GM18520 (cell line): ENCODE measurements around the gene MRPL27.

Experiments
- ATAC-seq: cut with Tn5 transposase; IDR thresholded peaks from one replicate; pipeline ENCODE4 v1.9.1; 2021; ENCODE audit not compliant: unreplicated experiment

MRPL27 gene

GRCh38 chr17:50388728-50389127 lies 15.7 kb upstream of the MRPL27 start:
- no peak for ATAC-seq

GRCh38 chr17:50386510-50386909 lies 13.5 kb upstream of the MRPL27 start:
- ATAC-seq: no peak

DNA sequence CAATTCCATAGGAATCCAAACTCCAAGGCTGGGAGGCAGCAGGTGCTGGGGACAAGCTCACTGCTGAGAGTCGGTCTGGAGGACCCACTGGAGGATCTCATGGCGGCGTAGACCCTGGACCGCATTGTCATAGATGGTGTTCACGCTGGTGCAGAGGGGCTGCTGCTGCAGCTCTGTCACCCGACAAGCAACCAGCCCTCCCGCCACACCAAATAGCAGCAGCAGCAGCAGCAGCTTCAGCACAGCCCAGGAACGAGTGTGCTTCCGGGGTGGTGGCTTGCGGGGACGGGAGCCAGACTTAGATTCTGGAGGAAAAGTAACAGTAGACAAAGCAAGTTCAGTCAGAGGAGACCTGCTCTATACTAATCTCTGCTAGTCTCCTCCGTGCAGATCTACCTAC lies 9.9 kb upstream of the MRPL27 start:
- ATAC-seq: no peak

GRCh38 chr17:50381920-50382319 lies 8.9 kb upstream of the MRPL27 start:
- no peak for ATAC-seq

DNA sequence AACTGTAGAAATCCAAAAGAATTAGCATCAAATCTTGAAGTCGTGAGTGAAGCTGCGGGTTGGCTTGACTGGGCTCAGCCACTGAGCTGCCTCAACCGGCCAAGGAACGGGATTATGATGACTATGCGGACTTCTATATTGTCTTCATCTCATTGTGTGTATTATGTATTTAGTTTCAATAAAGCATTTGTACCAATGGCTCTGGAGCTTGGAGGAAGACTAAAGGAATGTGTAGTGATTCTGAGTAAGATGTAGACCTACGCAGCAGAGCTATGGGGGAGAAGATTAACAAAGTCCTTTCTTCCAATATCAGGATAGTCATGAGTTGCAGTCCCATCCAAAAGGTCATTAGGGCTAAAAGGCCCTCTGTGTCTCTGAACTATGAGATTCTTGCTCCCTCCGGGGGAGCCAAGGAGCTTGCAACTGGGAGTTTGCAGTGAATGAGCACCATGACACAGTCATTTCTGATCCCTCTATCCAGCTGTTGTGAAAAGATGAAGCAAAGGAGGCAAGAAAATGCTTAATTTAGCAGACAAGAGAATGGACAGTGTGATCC lies 8.4 kb upstream of the MRPL27 start:
- no peak for ATAC-seq

GRCh38 chr17:50380369-50381259 lies 7.6 kb upstream of the MRPL27 start:
- ATAC-seq: no peak

GRCh38 chr17:50379351-50380132 lies 6.6 kb upstream of the MRPL27 start:
- no peak for ATAC-seq

DNA sequence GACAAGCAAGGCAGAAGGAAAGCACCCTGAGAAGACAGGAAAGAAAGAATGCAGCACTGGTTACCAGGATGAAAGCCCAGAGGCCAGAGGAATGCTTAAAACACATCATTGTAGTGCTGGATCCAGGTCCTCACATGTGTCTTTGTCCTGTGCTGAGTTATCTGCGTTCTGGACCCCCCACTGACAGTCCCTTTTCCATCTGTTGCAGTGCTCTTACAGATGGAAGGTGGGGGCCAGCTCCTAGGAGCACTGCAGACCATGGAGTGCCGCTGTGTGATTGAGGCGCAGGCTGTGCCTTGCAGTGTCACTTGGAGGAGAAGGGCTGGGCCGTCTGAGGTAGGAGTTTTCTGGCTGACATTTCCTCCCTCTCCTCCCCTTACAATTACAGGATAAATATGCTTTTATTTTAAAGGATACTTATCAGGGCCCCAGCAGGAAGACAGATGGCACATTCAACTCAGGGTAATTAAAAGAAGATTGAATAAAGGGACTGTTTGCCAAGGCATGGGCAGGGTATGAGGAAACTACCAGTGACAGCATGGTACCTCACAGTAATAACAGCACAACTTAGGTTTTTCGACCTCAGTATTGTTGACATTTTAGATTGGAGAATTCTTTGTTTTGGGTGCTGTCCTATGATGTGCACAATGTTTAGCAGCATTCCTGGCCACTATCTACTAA lies 3.0 kb upstream of the MRPL27 start:
- ATAC-seq: no peak

GRCh38 chr17:50373705-50374104 lies 721 bp upstream of the MRPL27 start:
- ATAC-seq: no peak

- ATAC-seq: no peak
Observed at GRCh38 chr17:50372222-50372757, 694 bp downstream of the MRPL27 start.

DNA sequence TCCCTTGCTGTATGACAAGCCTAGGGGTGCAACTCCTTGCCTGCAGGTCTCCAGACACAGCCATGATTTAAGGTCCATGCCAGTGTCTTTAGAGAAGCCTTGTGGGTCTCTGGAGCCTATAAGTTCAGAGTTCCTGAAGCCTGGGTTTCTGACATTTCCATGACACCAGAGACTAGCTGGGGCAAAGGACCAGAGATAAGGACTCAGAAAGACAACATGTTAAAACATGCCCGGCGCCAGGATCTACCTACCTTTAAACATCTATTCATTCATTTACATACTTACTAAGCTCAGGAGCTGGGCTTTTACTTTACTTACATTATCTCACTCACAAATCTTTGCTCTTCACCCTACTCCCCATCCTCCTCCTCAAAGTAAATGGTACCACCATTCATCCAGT lies 1.5 kb downstream of the MRPL27 start:
- no peak for ATAC-seq

- ATAC-seq: no peak
Observed at GRCh38 chr17:50370052-50370451, 2.9 kb downstream of the MRPL27 start.

- no peak for ATAC-seq
Observed at GRCh38 chr17:50367401-50367800, 5.6 kb downstream of the MRPL27 start.

DNA sequence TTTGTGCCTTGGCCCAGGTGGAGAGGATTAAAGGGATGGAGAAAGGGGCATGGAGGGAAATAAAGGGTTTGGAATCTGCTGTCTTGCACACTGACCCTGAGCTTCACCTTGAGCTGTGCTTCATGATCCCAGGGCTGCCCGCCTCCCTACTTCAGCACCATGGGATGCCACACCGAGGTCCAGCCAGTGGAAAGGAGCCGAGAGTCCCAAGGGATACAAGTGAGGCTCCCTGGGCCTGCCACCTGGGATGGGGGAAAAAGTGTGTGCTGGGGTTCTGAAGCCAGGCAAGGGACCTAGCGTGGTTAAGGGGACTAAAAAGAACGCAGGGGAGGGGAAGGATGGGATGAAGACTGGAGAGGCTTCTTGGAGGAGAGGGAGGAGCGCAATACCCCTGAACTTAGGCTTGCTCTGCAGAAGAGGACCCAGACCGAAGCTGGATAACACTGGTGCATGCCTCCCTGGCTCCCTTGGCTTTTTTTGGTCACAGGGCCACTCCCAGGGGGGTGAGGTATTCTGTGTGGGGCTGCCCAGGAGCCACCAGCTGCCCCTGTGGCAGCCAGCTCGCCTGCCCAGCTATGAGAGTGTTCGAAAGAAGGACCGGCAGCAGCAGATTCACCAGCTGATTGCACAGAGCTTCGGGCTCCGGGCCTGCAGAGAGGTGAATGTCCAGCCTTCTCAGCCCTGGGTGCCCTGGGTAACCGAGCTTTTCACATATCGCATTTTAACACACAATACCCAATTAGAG lies 7.2 kb downstream of the MRPL27 start:
- no peak for ATAC-seq

GRCh38 chr17:50365165-50365564 lies 7.8 kb downstream of the MRPL27 start:
- ATAC-seq: no peak

DNA sequence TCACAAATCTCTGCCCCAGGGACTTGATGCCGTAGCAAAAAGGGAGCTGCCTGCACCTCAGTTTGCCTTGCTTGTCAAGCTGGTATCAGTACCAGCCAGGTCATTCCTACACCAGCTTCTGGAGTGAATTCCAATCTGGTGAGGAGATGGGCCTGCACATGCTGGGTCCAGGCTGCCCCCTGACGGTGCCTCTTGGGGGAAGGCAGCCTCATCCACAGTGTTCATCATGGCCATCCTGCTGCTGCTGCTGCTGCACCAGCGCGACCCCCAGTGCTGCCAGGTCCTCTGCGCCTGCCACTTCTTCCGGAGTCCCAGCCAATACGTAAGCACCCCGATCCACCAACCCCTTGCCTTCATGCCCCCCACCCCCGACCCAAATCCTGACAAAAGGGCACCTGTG lies 8.3 kb downstream of the MRPL27 start:
- ATAC-seq: no peak

DNA sequence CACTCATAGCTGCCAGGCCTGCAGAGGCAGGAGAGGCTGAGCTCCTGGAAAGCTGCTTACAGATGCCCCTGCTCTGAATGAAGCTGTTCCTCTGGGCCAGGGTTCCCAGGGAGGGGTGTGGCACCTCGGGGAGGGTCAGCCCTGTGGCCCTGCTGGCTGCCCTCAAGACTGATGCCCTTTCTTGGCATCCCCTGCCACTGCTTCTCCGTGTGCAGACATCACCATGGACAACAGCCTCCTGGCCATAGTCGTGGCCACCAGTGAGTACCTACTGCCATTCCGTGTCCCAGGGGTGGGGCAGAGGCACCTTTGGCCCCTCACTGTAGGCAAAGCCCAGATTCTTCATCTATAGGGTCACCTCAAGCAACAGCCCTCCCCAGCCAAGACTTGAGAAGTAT lies 8.9 kb downstream of the MRPL27 start:
- no peak for ATAC-seq

DNA sequence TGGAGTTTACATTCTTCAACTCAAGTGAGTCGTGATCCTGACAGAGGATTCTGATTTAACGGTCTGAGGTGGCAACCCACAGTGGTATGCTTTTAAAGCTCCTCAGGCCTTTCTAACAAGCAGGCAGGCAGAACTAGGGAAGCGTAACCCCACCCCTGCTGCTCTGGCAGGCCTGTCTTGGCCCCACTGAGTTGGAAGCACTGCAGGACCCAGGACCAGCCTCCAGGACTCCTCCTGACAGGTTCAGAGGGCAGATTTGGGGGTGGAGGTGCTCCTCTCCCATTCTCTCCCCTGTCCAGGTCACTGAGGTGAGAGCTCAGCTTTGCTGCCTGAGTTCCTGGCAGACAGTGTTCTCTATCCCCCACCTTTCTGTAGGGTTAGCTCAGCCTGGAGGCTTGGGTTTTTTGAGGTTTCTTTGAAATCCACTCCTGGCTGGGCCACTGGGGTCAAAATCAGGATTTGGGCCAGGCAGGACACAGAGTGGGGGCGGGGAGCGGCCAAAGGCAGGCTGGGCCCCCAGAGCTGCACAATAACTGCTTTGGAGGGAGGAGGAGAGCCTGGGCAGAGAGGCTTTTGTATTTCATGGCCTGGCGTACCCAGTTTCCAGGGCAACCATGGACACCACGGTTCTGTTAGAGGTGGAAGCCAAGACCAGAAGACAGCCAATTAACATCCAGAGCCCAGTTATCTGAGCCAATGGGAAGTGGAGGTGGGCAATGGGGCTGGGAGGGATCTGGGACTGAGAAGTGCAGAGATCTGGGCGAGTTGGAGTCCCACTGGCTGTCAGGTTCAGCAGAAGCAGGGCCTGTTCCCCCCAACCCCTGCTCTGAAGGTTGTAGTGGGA lies 9.5 kb downstream of the MRPL27 start:
- no peak for ATAC-seq

DNA sequence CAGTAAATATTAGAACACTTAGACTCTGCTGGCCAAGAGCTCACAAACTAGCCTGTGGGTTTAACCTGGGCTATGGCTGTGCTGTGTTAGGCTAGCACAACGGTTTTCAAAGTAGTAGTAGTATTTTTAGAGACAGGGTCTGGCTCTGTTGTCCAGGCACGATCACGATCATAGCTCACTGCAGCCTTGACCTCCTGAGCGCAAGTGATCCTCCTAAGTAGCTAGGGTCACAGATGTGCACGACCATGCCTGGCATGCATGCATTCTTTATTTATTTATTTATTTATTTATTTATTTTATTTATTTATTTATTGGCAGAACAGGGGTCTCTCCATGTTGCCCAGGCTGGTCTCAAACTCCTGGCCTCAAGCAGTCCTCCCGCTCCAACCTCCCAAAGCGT lies 10.3 kb downstream of the MRPL27 start:
- ATAC-seq: no peak
